Measurements from ENCODE around the gene NPHS1.

Gene NPHS1

GRCh38 chr19:35782589-35782988 lies 69.7 kb downstream of the NPHS1 start:
- CTCF ChIA-PET: interaction anchor here (0.7 kb wide), 1 partner anchor 11 kb away, joined by 3 read pairs; no protein-coding TSS in a partner anchor
- Histone ChIP-seq H3K9me3 (ENCODE audit: control extremely low read depth in 1 of 5, control insufficient read depth in 4 of 5, insufficient read depth in 2 of 5, low read depth in 1 of 5, low read length in 4 of 5) (no peaks in the 10 kb centered on the region), H3K36me3 (ENCODE audit: control insufficient read depth in 4 of 4, insufficient read depth in 4 of 4, low read length in 3 of 4) (peaks cover 7 to 76% (median 32%) of the 10 kb centered on the region in 4 experiments), H3K4me3 (ENCODE audit: control insufficient read depth in 1 of 7, extremely low read depth in 1 of 7, insufficient read depth in 4 of 7, low read depth in 2 of 7, low read length in 6 of 7) (no peak overlapping the region), H3K4me1 (ENCODE audit: control extremely low read depth in 1 of 4, control insufficient read depth in 4 of 4, insufficient read depth in 4 of 4, low read length in 3 of 4) (no peaks in the 10 kb centered on the region), H3K27me3 (replicated peaks in 2 of 5; ENCODE audit: control insufficient read depth in 4 of 5, insufficient read depth in 5 of 5, low read length in 4 of 5) (no peaks in the 10 kb centered on the region), H3K27ac (ENCODE audit: insufficient read depth in 1 of 2, low read depth in 1 of 2, low read length in 2 of 2, poor library complexity in 1 of 2, severe bottlenecking in 2 of 2) (no peak overlapping the region)
- POLR2A ChIA-PET: no interaction called here
- DNase-seq: no peak
- 98% methylated on average over 9 of the region's 12 CpGs for WGBS (ENCODE audit: insufficient coverage)

- CTCF ChIA-PET: no interaction called here
- Histone ChIP-seq H3K4me1 (ENCODE audit: control extremely low read depth in 1 of 4, control insufficient read depth in 4 of 4, insufficient read depth in 4 of 4, low read length in 3 of 4) (no peaks in the 10 kb centered on the region), H3K9me3 (ENCODE audit: control extremely low read depth in 1 of 5, control insufficient read depth in 4 of 5, insufficient read depth in 2 of 5, low read depth in 1 of 5, low read length in 4 of 5) (no peaks in the 10 kb centered on the region), H3K4me3 (ENCODE audit: control insufficient read depth in 1 of 7, extremely low read depth in 1 of 7, insufficient read depth in 4 of 7, low read depth in 2 of 7, low read length in 6 of 7) (no peak overlapping the region), H3K27ac (ENCODE audit: insufficient read depth in 1 of 2, low read depth in 1 of 2, low read length in 2 of 2, poor library complexity in 1 of 2, severe bottlenecking in 2 of 2) (no peak overlapping the region), H3K27me3 (replicated peaks in 2 of 5; ENCODE audit: control insufficient read depth in 4 of 5, insufficient read depth in 5 of 5, low read length in 4 of 5) (no peaks in the 10 kb centered on the region), H3K36me3 (ENCODE audit: control insufficient read depth in 4 of 4, insufficient read depth in 4 of 4, low read length in 3 of 4) (peaks cover 7 to 72% (median 32%) of the 10 kb centered on the region in 4 experiments)
- 100% methylated on average over 6 of the region's 9 CpGs for WGBS (ENCODE audit: insufficient coverage)
- no peak for DNase-seq
- POLR2A ChIA-PET: no interaction called here
Observed at GRCh38 chr19:35781650-35782049, 70.7 kb downstream of the NPHS1 start.

- WGBS (ENCODE audit: insufficient coverage): 98% methylated on average over 9 of the region's 20 CpGs
- H3K36me3 ChIP-seq (ENCODE audit: control insufficient read depth in 4 of 4, insufficient read depth in 4 of 4, low read length in 3 of 4): peaks cover 7 to 64% (median 29%) of the 10 kb centered on the region in 4 experiments
- H3K4me3 ChIP-seq (ENCODE audit: control insufficient read depth in 1 of 7, extremely low read depth in 1 of 7, insufficient read depth in 4 of 7, low read depth in 2 of 7, low read length in 6 of 7): no peak overlapping the region
- no peaks in the 10 kb centered on the region for H3K9me3 ChIP-seq (ENCODE audit: control extremely low read depth in 1 of 5, control insufficient read depth in 4 of 5, insufficient read depth in 2 of 5, low read depth in 1 of 5, low read length in 4 of 5)
- CTCF ChIA-PET: no interaction called here
- no peak overlapping the region for H3K27ac ChIP-seq (ENCODE audit: insufficient read depth in 1 of 2, low read depth in 1 of 2, low read length in 2 of 2, poor library complexity in 1 of 2, severe bottlenecking in 2 of 2)
- no peak for DNase-seq
- H3K4me1 ChIP-seq (ENCODE audit: control extremely low read depth in 1 of 4, control insufficient read depth in 4 of 4, insufficient read depth in 4 of 4, low read length in 3 of 4): peaks cover 0 to 9% (median 5%) of the 10 kb centered on the region in 4 experiments
- no peaks in the 10 kb centered on the region for H3K27me3 ChIP-seq (replicated peaks in 2 of 5; ENCODE audit: control insufficient read depth in 4 of 5, insufficient read depth in 5 of 5, low read length in 4 of 5)
- POLR2A ChIA-PET: no interaction called here
Observed at GRCh38 chr19:35780717-35781116, 71.6 kb downstream of the NPHS1 start.

- ChIA-PET POLR2A (no interaction called here), CTCF (no interaction called here)
- no peak overlapping the region for H3K27ac ChIP-seq (ENCODE audit: insufficient read depth in 1 of 2, low read depth in 1 of 2, low read length in 2 of 2, poor library complexity in 1 of 2, severe bottlenecking in 2 of 2)
- no peaks in the 10 kb centered on the region for H3K27me3 ChIP-seq (replicated peaks in 2 of 5; ENCODE audit: control insufficient read depth in 4 of 5, insufficient read depth in 5 of 5, low read length in 4 of 5)
- H3K36me3 ChIP-seq (ENCODE audit: control insufficient read depth in 4 of 4, insufficient read depth in 4 of 4, low read length in 3 of 4): peaks cover 7 to 58% (median 28%) of the 10 kb centered on the region in 4 experiments
- no peak for DNase-seq
- H3K4me1 ChIP-seq (ENCODE audit: control extremely low read depth in 1 of 4, control insufficient read depth in 4 of 4, insufficient read depth in 4 of 4, low read length in 3 of 4): peaks cover 0 to 10% (median 6%) of the 10 kb centered on the region in 4 experiments
- H3K4me3 ChIP-seq (ENCODE audit: control insufficient read depth in 1 of 7, extremely low read depth in 1 of 7, insufficient read depth in 4 of 7, low read depth in 2 of 7, low read length in 6 of 7): no peak overlapping the region
- no peaks in the 10 kb centered on the region for H3K9me3 ChIP-seq (ENCODE audit: control extremely low read depth in 1 of 5, control insufficient read depth in 4 of 5, insufficient read depth in 2 of 5, low read depth in 1 of 5, low read length in 4 of 5)
- WGBS (ENCODE audit: insufficient coverage): 97% methylated on average over 8 of the region's 16 CpGs
Observed at GRCh38 chr19:35780058-35780457, 72.2 kb downstream of the NPHS1 start.

GRCh38 chr19:35779033-35779432 lies 73.3 kb downstream of the NPHS1 start:
- Histone ChIP-seq H3K9me3 (ENCODE audit: control extremely low read depth in 1 of 5, control insufficient read depth in 4 of 5, insufficient read depth in 2 of 5, low read depth in 1 of 5, low read length in 4 of 5) (no peaks in the 10 kb centered on the region), H3K27ac (ENCODE audit: insufficient read depth in 1 of 2, low read depth in 1 of 2, low read length in 2 of 2, poor library complexity in 1 of 2, severe bottlenecking in 2 of 2) (no peak overlapping the region), H3K4me3 (ENCODE audit: control insufficient read depth in 1 of 7, extremely low read depth in 1 of 7, insufficient read depth in 4 of 7, low read depth in 2 of 7, low read length in 6 of 7) (no peak overlapping the region), H3K4me1 (ENCODE audit: control extremely low read depth in 1 of 4, control insufficient read depth in 4 of 4, insufficient read depth in 4 of 4, low read length in 3 of 4) (peaks cover 0 to 17% (median 10%) of the 10 kb centered on the region in 4 experiments), H3K27me3 (replicated peaks in 2 of 5; ENCODE audit: control insufficient read depth in 4 of 5, insufficient read depth in 5 of 5, low read length in 4 of 5) (no peaks in the 10 kb centered on the region), H3K36me3 (ENCODE audit: control insufficient read depth in 4 of 4, insufficient read depth in 4 of 4, low read length in 3 of 4) (peaks cover 7 to 55% (median 28%) of the 10 kb centered on the region in 4 experiments)
- no peak for DNase-seq
- ChIA-PET CTCF (no interaction called here), POLR2A (no interaction called here)
- 96% methylated on average over 7 of the region's 8 CpGs for WGBS (ENCODE audit: insufficient coverage)

GRCh38 chr19:35777961-35778360 lies 74.3 kb downstream of the NPHS1 start:
- CTCF ChIA-PET: interaction anchor here (1.0 kb wide), 1 partner anchor 11 kb away, joined by 3 read pairs; no protein-coding TSS in a partner anchor

GRCh38 chr19:35777086-35777841 lies 75.0 kb downstream of the NPHS1 start:
- POLR2A ChIA-PET: interaction anchor here (0.6 kb wide), 1 partner anchor 14 kb away, joined by 3 read pairs; no protein-coding TSS in a partner anchor
- WGBS (ENCODE audit: insufficient coverage): 99% methylated on average over 14 of the region's 19 CpGs
- Histone ChIP-seq H3K4me3 (ENCODE audit: control insufficient read depth in 1 of 7, extremely low read depth in 1 of 7, insufficient read depth in 4 of 7, low read depth in 2 of 7, low read length in 6 of 7) (no peak overlapping the region), H3K9me3 (ENCODE audit: control extremely low read depth in 1 of 5, control insufficient read depth in 4 of 5, insufficient read depth in 2 of 5, low read depth in 1 of 5, low read length in 4 of 5) (no peaks in the 10 kb centered on the region), H3K36me3 (ENCODE audit: control insufficient read depth in 4 of 4, insufficient read depth in 4 of 4, low read length in 3 of 4) (peaks cover 7 to 42% (median 23%) of the 10 kb centered on the region in 4 experiments), H3K27ac (ENCODE audit: insufficient read depth in 1 of 2, low read depth in 1 of 2, low read length in 2 of 2, poor library complexity in 1 of 2, severe bottlenecking in 2 of 2) (no peak overlapping the region), H3K4me1 (ENCODE audit: control extremely low read depth in 1 of 4, control insufficient read depth in 4 of 4, insufficient read depth in 4 of 4, low read length in 3 of 4) (peaks cover 0 to 17% (median 10%) of the 10 kb centered on the region in 4 experiments), H3K27me3 (replicated peaks in 2 of 5; ENCODE audit: control insufficient read depth in 4 of 5, insufficient read depth in 5 of 5, low read length in 4 of 5) (no peaks in the 10 kb centered on the region)
- CTCF ChIA-PET: interaction anchor here (1.0 to 1.2 kb wide), 2 partner anchors 12 to 14 kb away, joined by 3 read pairs; no protein-coding TSS in a partner anchor
- DNase-seq: no peak

More at GRCh38 chr19:35777961-35778360, 74.3 kb downstream of the NPHS1 start:
- Histone ChIP-seq H3K4me1 (ENCODE audit: control extremely low read depth in 1 of 4, control insufficient read depth in 4 of 4, insufficient read depth in 4 of 4, low read length in 3 of 4) (peaks cover 0 to 17% (median 10%) of the 10 kb centered on the region in 4 experiments), H3K36me3 (ENCODE audit: control insufficient read depth in 4 of 4, insufficient read depth in 4 of 4, low read length in 3 of 4) (peaks cover 7 to 49% (median 28%) of the 10 kb centered on the region in 4 experiments), H3K27ac (ENCODE audit: insufficient read depth in 1 of 2, low read depth in 1 of 2, low read length in 2 of 2, poor library complexity in 1 of 2, severe bottlenecking in 2 of 2) (no peak overlapping the region), H3K4me3 (ENCODE audit: control insufficient read depth in 1 of 7, extremely low read depth in 1 of 7, insufficient read depth in 4 of 7, low read depth in 2 of 7, low read length in 6 of 7) (no peak overlapping the region), H3K9me3 (ENCODE audit: control extremely low read depth in 1 of 5, control insufficient read depth in 4 of 5, insufficient read depth in 2 of 5, low read depth in 1 of 5, low read length in 4 of 5) (no peaks in the 10 kb centered on the region), H3K27me3 (replicated peaks in 2 of 5; ENCODE audit: control insufficient read depth in 4 of 5, insufficient read depth in 5 of 5, low read length in 4 of 5) (no peaks in the 10 kb centered on the region)
- no peak for DNase-seq
- POLR2A ChIA-PET: interaction anchor here (0.6 kb wide), 1 partner anchor 13 kb away, joined by 3 read pairs; no protein-coding TSS in a partner anchor
- 95% methylated on average over 6 of the region's 7 CpGs for WGBS (ENCODE audit: insufficient coverage)
